Middle frontal gyrus (tissue), 1 donor: ENCODE measurements around the gene OR13C8.
"Not testable (repeated sequence)": the region's sequence is repeated elsewhere in the genome, so short reads cannot be mapped to it uniquely, and the experiment has no call there.

Source experiments
- DNase-seq: peaks from one replicate; pipeline ENCODE4 v3.0.0-alpha.2; 2015; ENCODE audit warnings: low spot score; ENCODE audit errors: extremely low spot score

OR13C8 gene

GRCh38 chr9:104568868-104569267 is at the start of gene OR13C8:
TSS of gene OR13C8 (plus strand) at chr9:104569168. CDS start at chr9:104569168, 0 bp downstream.
- no peak for DNase-seq

- DNase-seq = not testable (repeated sequence)
These were observed 48.7 kb upstream of the OR13C8 start for GRCh38 chr9:104520241-104520640.

- DNase-seq = no peak
These were observed 41.9 kb upstream of the OR13C8 start, which contains the start of gene OR13C4 for GRCh38 chr9:104527109-104527508. TSS of gene OR13C4 (minus strand) at chr9:104527209. CDS start at chr9:104527209, 0 bp downstream.

- no peak for DNase-seq
These were observed 32.2 kb upstream of the OR13C8 start, which contains the start of gene OR13C3 for GRCh38 chr9:104536756-104537155. TSS of gene OR13C3 (minus strand) at chr9:104536856. CDS start at chr9:104536723, 133 bp downstream.

- no peak for DNase-seq
These were observed 29.7 kb upstream of the OR13C8 start for GRCh38 chr9:104539275-104539674.

GRCh38 chr9:104544644-104545043 is 24.3 kb upstream of the OR13C8 start:
- no peak for DNase-seq

- no peak for DNase-seq
These were observed 15.7 kb upstream of the OR13C8 start for GRCh38 chr9:104553261-104553660.

GRCh38 chr9:104555521-104555920 is 13.4 kb upstream of the OR13C8 start:
- DNase-seq = no peak

GRCh38 chr9:104556830-104557634 is 11.9 kb upstream of the OR13C8 start:
- DNase-seq = no peak

GRCh38 chr9:104564358-104564757 is 4.6 kb upstream of the OR13C8 start:
- no peak for DNase-seq

- no peak for DNase-seq
These were observed 3.6 kb downstream of the OR13C8 start for GRCh38 chr9:104572612-104573011.

GRCh38 chr9:104575456-104575855 is 6.5 kb downstream of the OR13C8 start:
- no peak for DNase-seq

- DNase-seq = no peak
These were observed 8.3 kb downstream of the OR13C8 start for GRCh38 chr9:104577263-104577662.

- DNase-seq = no peak
These were observed 11.6 kb downstream of the OR13C8 start for GRCh38 chr9:104580562-104580961.

- DNase-seq = no peak
These were observed 17.7 kb downstream of the OR13C8 start for GRCh38 chr9:104586496-104587180.

- DNase-seq = no peak
These were observed 20.7 kb downstream of the OR13C8 start for GRCh38 chr9:104589626-104590025.

GRCh38 chr9:104598749-104599148 is 29.8 kb downstream of the OR13C8 start:
- DNase-seq = not testable (repeated sequence)

- DNase-seq = not testable (repeated sequence)
These were observed 30.3 kb downstream of the OR13C8 start, which contains the start of gene OR13C5 for GRCh38 chr9:104599313-104599712. TSS of gene OR13C5 (minus strand) at chr9:104599413. CDS start at chr9:104599413, 0 bp downstream.

GRCh38 chr9:104604801-104605200 is 35.8 kb downstream of the OR13C8 start:
- no peak for DNase-seq

- DNase-seq = not testable (repeated sequence)
These were observed 36.6 kb downstream of the OR13C8 start, which contains the start of gene OR13C2 for GRCh38 chr9:104605527-104605926. TSS of gene OR13C2 (minus strand) at chr9:104605627. CDS start at chr9:104605627, 0 bp downstream.

GRCh38 chr9:104606152-104606551 is 37.2 kb downstream of the OR13C8 start:
- DNase-seq = no peak

- no peak for DNase-seq
These were observed 39.4 kb downstream of the OR13C8 start for GRCh38 chr9:104608336-104608735.
